GM21737 (cell line): ENCODE measurements around the gene SVBP.

Source experiments
- ATAC-seq: cut with Tn5 transposase; IDR thresholded peaks from one replicate; pipeline ENCODE4 v1.9.1; 2021; ENCODE audit warnings: mild to moderate bottlenecking, moderate library complexity; ENCODE audit not compliant: unreplicated experiment

The SVBP gene

DNA sequence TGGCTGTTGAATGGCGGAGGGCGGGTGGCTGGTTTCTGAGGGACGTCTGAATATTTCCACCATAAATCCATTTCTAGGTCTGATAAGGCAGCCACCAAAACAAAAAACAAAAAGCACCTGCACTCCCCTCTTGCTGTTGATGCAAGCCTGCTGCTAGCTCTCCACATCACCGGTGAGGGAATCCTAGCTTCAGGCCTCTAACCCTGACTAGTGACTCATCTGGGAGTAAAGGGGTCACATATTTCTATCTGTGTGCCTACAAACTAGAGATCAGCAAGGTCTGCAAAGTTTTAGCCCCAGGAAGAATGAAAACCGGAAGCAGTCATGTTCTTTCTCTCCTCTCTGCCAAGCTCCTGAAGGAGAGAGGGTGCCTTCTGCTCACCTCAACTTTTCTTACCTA is 10.6 kb downstream of the SVBP start:
- no peak for ATAC-seq

DNA sequence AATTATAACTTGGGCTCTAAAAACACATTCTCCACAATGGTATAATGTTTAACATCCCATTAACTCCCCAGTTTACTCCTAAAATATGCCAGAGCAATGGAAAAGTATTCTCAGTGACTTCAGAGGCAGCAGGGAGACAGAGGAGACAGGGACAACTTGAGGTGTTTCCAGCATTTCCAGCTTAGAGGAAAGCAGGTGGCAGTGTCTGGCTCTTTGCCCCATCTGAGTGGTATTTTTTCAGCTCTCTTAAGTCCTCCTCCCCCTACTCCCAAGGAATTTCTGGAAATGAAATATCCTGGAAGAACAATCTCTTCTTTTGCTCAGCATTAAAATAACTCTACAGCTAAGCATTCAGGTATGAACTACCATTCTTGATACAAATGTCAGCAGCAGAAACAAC is 11.0 kb downstream of the SVBP start:
- ATAC-seq = no peak

DNA sequence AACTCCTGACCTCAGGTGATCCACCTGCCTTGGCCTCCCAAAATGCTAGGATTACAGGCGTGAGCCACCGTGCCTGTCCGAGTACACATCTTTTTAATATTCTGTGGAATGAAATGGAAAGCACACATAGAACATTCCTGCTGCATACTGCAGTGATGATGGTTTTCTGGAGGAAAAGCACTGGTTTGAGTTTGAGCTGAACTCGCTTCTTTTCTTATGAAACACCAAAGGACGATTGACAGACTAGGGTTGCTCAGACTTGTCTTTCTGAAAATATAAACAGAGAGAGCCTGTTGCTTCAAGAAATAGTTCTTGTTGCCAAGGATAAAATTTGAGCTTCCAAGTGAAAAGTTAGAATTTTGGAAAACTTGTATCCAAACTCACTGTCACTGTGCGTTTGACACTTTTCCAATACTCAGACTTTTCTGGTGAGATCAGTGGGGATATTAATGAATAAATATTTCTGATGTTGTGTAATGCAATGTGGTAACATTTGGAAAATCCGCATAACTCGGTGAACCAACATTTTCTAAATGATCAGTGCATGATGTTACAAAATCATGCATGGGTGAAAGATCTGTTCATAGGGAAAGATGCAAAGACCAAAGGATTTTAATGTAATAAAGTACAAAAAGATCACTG is 15.2 kb downstream of the SVBP start:
- ATAC-seq = no peak

DNA sequence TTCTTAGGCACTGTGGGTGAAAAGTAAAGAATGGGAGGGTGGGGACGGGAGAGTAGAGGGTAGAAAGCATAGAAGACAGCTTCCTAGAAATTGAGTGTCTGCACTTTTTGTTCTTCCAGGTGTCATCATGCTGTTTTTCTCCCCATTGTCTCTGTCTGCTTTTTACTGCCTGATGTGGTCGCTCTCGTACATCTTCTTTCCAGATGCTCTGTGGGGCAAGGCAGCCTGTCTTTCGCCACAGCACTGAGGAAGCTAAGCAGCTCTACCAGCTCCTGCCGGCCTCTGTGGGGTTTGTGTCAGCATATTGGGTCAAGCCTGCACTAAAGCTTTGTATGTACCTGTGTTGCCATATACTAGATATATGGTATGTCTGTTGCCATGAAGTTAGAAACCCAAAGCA is 19.2 kb downstream of the SVBP start:
- ATAC-seq = no peak

DNA sequence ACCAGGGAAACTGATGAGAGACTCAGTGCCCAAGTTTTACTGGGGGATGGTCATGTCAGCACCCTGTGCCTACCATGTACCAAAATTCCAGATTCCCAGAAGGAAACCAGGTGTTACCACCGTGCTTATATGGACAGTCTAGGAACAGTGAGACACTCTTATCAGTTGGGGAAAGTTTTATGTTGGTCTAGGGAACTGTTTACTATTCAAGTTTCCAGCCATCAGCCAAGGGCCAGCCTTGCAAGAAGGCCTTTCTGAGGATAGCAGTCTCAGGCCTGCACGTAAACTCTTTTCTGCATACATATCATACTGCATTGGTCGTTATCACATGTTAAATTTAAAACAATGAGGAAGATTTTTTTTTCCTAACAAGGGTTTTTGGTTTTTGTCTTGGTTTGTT is 19.8 kb downstream of the SVBP start:
- no peak for ATAC-seq

DNA sequence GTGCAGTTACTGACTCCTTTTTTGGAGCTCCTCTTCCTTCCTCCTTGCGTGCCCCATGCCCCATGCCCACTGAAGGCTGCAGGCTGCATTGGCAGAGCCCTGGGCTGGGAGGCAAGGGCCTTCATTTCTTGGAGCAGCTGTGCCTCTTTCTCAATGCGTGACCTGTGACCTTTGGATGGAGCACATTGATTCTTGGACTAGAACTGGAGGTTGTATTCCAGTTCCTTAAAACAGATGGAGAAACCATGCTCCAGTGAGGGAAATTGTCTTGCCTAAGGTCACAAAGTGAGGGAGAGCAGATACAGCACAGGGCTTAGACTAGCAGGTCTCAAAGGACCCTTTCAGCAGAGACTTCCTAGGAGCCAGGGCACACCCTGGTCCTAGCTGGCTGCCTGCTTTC is 23.4 kb downstream of the SVBP start:
- no peak for ATAC-seq

DNA sequence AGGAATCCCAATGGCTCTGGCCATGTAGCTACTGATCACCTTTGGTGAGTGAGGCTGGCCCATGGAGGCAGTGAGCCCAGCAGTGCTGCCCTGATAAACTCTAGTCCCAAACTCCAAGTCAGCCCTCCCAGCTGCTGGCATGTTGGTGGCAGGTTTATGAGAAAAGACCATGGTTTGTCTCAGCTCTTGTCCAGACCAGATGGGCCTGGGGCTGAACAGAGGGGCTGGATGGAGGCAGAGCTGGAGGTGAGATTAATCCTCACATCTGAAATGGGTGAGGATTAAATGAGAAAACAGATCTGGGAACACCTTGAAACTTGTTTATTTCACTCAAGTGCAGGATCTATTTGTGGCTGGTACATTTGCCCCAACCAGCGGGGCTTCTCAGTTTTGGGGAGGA is 29.2 kb downstream of the SVBP start:
- no peak for ATAC-seq

DNA sequence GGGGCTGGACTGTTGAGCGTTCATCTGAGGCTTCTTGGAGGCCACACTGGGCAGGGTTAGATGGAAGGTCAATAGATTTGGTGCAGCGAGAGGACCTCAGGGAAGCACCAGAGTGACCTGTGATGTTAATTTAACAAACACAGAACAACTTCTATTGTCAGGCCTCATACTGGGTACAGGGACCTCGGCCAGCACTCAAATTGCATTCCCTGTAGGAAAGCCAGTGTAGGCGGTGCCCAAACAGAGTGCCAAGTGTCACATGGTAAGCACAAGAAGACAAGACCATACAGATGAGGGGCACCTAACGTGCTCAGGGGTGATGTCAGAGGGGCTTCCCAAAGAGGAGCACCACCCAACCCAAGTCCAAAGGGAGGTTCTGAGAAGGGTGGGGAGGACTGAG is 31.1 kb downstream of the SVBP start:
- ATAC-seq = no peak

DNA sequence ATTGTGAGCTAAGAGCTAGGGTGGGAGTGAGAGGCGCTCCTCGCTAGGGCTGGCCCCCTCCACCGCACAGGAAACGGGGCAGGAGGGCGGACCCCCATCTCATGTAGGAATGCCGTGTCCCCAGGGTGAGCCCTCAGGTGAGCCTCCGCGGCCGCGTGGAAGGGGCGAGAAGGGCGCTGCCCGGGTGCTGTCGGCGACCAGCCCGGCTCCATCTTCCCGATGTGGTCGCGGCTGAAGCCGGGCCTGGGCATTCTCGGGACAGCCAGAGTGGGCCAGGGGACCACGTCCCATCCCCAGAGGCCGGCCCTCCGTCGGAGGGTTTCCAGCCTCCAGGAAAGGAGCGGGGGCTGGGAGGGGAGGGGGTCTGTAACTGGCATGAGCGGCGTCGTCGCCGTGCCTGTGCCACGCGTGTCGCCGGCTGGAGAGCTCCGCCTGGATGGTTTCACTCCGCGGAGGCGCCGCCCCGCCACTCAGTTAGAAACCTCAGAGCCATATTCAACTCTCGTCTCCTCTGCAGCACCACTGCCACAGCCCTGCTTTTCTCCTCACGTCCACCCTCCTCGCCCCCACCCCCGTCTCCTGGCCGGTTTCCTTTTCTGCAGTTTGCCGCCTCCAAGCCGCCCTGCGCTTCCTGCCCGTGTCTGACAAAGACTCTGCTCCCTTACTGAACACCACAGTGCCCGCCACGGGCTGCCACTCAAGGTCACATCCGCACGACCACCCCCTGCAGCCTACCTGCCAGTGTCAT is 32.1 kb downstream of the SVBP start, which contains the start of gene TMEM269:
Gene TMEM269 (plus strand): TSS at position 46 of the 748 bp plus-strand sequence. CDS start 4,903 bp downstream, outside the sequence.
- no peak for ATAC-seq

DNA sequence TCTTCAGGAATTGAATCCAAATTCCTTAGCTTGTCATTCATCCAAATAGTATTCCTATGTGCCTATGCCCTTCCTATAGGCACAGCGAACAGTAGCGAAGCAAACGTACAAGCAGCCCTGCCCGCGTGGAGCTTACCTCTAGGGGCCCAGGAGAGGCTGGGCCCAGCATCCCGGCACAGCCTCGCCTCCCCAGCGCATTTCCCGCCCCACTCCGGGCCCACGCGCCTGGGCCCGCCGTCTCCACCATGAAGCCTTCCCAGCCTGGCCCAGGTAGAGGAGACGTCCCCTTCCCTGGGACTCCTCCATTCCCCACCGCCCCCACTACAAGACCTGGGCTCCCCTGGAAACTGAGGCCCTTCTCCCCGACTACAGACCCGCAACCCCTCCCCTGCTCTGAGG is 32.7 kb downstream of the SVBP start:
- ATAC-seq = no peak

DNA sequence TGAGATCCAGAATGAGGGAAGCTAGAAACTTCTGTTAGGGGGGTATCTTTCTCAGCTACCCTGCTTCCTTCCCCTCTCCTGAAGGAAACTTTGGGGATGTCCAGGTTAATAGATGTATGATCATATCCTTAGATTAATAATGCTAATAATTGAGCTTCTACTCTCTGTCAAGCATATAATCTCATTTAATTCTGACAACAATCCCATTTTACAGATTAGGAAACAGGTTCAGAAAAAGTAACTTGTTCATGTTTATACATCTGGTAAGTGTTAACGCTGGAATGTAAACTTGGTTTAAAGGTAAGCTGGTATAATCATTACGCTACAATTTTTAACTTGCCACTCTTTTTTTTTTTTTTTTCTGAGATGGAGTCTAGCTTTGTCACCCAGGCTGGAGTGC is 34.1 kb downstream of the SVBP start:
- no peak for ATAC-seq

DNA sequence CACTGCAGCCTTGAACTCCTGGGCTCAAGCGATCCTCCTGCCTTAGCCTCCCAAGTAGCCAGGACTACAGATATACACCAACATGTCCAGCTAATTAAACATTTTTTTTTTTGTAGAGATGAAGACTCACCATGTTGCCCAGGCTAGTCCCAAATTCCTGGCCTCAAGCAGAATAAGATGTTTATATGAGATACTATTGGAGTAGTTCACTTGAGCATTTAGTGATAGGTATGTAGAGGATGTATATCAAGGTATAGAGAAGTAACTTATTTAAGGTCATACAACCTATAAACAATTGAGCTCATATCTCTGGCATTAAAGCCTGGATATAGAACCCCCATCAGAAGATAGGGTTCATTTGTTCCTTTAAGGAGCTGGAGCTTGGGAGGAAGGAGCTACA is 37.0 kb downstream of the SVBP start:
- ATAC-seq = no peak

DNA sequence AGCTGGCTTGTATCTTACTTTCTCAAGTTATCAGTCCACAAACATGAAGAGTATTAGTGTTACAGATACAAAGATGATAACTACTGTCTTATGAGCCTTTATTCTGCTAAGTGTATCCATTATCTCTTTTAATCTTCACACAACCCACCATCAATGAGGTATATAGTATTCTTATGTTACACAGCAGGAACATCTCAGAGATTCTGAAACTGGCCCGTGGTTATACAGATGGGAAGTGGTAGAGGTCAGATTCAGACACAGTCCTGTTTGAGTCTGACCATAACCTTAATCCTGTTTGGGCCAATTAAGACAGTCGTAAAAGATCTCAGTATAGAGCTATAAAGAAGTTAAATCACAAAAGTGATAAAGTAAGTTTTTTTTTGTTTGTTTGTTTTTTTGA is 37.5 kb downstream of the SVBP start:
- ATAC-seq = no peak

DNA sequence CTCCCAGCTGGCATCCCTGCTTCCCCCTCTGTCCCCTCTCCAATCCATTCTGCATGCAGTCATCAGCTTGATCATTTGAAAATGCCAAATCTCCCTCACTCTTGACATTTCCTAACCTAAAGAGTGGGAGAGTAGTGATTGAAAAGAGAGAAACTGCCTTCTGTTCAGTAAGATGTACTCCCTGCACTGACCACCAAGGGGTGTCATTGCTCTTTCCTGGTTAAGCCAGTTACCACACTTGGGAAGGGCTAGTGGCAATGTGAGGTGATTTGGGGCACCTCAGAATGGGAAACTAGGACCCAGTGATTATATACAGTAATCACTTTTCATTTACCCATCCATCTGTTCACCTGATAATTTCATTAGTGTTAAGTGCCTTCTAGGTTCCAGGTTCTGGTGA is 39.3 kb downstream of the SVBP start:
- no peak for ATAC-seq

DNA sequence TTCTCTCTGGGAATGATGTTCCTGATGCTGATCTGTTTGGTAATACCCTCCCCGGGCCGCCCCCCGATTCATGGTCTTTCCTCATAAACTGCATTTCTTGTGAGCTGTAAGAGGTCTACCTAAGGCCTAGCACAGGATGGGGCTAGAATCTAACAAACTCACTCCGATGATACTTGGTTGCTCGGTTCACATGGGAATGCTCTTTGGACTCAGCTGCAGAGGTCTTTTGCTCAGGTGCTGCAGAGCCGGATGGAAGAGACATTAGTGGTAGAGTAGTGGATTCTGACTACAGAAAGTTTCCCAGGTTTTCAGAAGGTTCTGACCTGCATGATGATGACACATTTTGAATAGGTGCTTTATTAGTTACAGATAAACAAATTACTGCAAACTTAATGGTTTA is 40.7 kb downstream of the SVBP start:
- ATAC-seq = no peak

DNA sequence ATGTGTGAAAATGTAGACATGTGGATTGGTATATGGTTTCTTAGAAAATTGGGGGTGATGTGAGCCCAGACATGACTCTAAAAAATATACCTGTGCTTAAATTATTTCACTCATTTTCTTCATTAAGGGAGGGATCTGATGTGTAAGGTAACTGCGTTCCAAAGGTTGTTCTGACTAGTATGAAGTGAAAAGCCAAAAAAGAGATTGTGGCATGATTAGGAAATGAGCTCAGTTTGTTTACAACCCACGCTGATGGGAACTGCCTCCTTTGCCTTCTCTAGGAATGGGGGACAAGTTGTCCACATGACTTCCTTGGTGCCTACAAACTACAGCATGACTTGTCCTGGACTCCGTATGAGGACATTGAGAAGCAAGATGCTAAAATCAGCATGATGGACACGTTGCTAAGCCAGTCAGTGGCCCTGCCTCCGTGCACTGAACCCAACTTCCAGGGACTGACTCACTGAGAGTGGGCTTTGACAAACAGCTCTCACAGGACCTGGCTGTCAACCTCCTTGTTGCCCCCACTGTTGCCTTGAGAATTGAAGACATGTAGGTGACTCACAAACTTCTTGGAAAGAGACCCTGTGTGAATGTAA is 42.2 kb downstream of the SVBP start:
- no peak for ATAC-seq

DNA sequence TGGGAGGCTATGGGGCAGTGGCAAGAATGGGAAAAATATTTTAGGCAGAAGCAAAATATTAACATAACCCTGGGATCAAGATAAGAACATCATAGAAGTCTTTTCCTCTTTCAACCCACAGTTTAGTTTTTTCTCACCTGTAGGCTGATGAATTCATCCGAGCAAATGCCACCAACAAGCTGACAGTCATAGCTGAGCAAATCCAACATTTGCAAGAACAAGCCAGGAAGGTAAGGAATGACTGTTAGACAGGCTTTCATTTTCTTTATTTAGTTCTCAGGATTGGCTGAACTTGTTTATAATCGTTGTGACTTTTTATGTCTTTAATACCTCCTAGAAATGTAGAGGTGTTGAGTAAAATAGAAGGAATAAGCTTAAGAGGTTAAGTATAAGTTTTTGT is 43.8 kb downstream of the SVBP start:
- ATAC-seq = no peak

DNA sequence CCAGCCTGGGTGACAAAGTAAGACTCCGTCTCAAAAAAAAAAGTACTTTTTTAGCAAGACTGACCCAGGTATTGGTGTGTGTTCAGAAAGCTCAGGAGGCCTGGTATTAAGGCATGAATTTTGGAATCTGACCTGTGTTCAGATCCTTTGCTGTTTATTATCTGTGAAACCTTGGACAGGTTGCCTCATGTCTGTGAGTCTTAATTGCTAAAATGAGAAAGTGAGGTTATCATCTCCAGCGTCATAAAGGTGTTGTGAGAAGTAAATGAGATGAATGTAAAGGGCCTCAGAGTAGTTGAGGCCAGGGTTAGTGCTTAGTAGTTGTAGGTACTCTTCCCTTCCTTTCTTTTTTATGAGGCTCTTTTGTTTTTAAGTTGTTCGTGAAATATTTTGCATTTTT is 47.4 kb downstream of the SVBP start:
- ATAC-seq = no peak

DNA sequence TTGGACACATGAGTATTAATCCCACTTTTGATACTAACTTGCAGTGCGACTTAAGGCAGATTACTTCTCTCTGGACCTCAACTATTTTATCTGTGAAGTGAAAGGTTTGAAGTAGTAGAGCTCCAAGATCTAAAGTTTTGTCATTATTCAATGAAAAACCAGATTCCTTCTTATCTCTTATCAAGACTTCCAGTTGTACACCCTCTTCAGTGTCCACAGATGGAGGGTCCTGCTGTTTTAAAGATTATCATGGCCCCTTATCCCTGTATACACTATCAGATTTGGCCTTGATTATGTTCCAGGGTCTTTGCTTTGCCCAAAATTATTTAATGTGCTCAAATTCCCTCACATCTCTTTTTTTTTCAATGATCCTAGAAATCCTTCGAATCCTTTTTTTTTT is 49.0 kb downstream of the SVBP start:
- no peak for ATAC-seq

DNA sequence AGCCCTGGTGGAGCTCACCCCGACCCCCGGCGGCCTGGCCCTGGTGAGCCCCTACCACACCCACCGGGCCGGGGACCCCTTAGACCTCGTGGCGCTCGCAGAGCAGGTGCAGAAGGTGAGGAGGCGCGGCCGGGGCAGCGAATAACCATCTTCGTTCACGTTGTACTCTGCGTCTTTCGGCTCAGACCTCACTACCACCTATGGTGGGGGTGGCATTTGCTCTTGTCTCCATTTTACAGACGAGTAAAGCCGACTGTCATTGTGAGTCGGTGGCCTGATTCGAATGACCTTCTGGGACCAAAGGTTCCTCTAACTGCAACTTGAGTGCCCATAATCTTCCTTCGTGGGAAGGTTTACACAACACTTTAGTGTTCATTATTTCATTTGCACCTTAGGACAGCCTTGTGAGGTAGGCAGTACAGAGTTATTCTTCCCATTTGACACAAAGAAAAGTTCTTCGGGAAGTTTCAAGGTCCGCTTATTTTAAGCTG is 49.6 kb downstream of the SVBP start:
- ATAC-seq = peak; percentile 3

DNA sequence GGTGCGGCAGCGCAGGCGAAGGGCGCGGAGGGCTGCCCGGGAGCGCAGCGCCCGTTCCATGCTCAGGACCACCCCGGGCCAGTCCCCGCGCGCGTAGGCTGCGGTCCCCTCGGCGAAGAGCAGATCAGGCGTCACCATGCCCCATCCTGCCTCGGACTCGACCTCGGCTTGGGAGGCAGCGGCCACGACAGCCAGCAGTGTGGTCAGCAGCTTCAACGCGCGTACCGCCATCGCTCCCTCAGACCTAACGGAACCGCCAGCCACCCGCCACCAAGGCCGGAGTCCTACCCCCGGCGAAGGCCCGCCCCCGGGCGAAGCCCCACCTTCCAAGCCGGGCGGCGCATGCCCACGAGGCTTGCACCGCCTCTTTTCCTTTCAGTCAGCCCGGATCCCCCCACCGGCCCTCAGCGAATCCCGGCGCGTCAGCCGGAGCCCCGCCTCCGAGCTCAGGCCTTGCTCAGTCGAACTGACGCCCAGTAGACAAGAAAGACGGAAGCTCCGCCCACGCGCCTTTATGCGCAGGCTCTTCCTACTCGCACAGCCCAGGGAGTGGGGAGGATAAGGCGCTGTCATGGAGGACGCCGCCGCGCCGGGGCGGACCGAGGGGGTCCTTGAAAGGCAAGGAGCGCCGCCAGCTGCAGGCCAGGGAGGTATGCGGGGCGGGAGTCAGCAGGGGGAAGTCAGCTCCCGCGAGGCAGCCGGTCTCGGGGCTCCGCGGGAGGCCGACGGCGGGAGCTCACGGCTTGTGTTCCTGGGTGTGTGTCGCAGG is 50.3 kb downstream of the SVBP start, which contains the start of the genes C1orf50 and P3H1:
Gene C1orf50 (plus strand): TSS at position 509 of the 769 bp plus-strand sequence. CDS start 63 bp downstream, at position 572.
Gene P3H1 (minus strand): TSS at position 288 of the 769 bp plus-strand sequence. CDS start 57 bp downstream, at position 231.
- ATAC-seq = peak; percentile 86
